Smooth muscle cell (in vitro differentiated cells): ENCODE data around the gene MCC. TPM values are rescaled to one million over a fixed set of nuclear protein-coding genes. Genes with fewer than 3 reads are reported as not detected.

ENCODE experiments used
- DNase-seq: peaks from one replicate; lab custom pipeline; 2025; ENCODE audit not compliant: unreplicated experiment; lab: John Stamatoyannopoulos, UW
- H2AFZ ChIP-seq: fragments of 200-600 bp; sonication (generic); 2 replicates; pipeline ENCODE4 v1.6.0; 2016; ENCODE audit warnings: antibody characterized with exemption, low read depth, mild to moderate bottlenecking
- H3F3A ChIP-seq: fragments of 200-600 bp; sonication (generic); 2 replicates; pipeline ENCODE4 v1.6.0; 2017; ENCODE audit warnings: antibody characterized with exemption, low read depth
- H3K27ac ChIP-seq: fragments of 200-600 bp; sonication (generic); 2 replicates; pipeline ENCODE4 v1.5.1; 2016; ENCODE audit warnings: low read depth, mild to moderate bottlenecking
- H3K27me3 ChIP-seq: fragments of 200-600 bp; sonication (generic); 2 replicates; pipeline ENCODE4 v1.6.1; 2016; ENCODE audit warnings: low read depth, mild to moderate bottlenecking
- H3K36me3 ChIP-seq: fragments of 200-600 bp; sonication (generic); 2 replicates; pipeline ENCODE4 v1.5.1; 2016; ENCODE audit warnings: low read depth
- H3K4me1 ChIP-seq: fragments of 200-600 bp; sonication (generic); 2 replicates; pipeline ENCODE4 v1.5.1; 2016; ENCODE audit warnings: low read depth
- H3K4me2 ChIP-seq: fragments of 200-600 bp; sonication (generic); 2 replicates; pipeline ENCODE4 v1.6.0; 2016; ENCODE audit warnings: mild to moderate bottlenecking
- H3K4me3 ChIP-seq: fragments of 200-600 bp; sonication (generic); 2 replicates; pipeline ENCODE4 v1.5.1; 2016; ENCODE audit warnings: mild to moderate bottlenecking
- H3K79me2 ChIP-seq: fragments of 200-600 bp; sonication (generic); 2 replicates; pipeline ENCODE4 v1.6.0; 2016; ENCODE audit warnings: low read depth, mild to moderate bottlenecking
- H3K9ac ChIP-seq: fragments of 200-600 bp; sonication (generic); 2 replicates; pipeline ENCODE4 v1.6.0; 2016; ENCODE audit warnings: low read depth
- H3K9me3 ChIP-seq: fragments of 200-600 bp; sonication (generic); replicated peaks from 2 replicates; pipeline ENCODE4 v1.5.1; 2016; ENCODE audit warnings: low read depth
- H4K20me1 ChIP-seq: fragments of 200-600 bp; sonication (generic); 2 replicates; pipeline ENCODE4 v1.6.0; 2016; ENCODE audit warnings: low read depth
- WGBS: methylation state at CpG from one replicate; pipeline ENCODE4 v1.1.7; 2016; ENCODE audit warnings: low lambda C conversion rate; 5-methylcytosine and 5-hydroxymethylcytosine counted together
- polyA plus RNA-seq: library from polyadenylated mRNA; unstranded; fragments of >200 nt; fragmentation: Nextera tagmentation; extraction: Ambion mirVana; gene quantifications from 2 replicates; pipeline ENCODE4 v1.2.1, GENCODE V29; 2016
- total RNA-seq: library from RNA; depleted of rRNA; stranded (reverse); fragments of >200 nt; gene quantifications from 2 replicates; pipeline ENCODE4 v1.2.3, GENCODE V29; 2014
- TF ChIP-seq, protein P1 (sequence below): fragments of 200-600 bp; sonication (generic); IDR thresholded peaks from 2 replicates; pipeline ENCODE4 v1.5.1; 2017; ENCODE audit warnings: borderline replicate concordance, mild to moderate bottlenecking, antibody characterized with exemption; ENCODE audit not compliant: insufficient read depth, poor library complexity, severe bottlenecking

MCC gene
- total and polyA plus RNA-seq, 2 experiments from 2014 or later = 5.8 to 19.2 TPM

DNA sequence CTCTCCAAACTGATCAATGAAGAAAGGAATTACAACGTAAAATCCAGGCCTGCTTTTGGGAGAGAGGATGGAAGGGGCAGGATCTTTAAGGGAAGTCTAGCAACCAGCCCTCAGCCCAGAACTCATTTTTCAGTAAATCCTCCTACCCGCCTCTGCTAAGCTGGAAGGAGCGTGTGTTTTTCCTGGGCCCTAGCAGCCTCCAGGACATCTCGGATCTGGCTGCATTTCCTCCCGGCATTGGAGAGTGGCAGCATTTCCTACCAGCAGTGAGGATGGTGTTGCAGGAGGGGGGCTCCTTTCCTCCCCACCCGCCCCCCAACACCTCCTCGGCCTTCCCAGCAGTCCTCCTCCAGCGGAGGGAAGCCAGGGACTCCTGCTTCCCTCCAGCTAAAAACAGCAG lies 457.1 kb downstream of the MCC start:
- Histone ChIP-seq H3F3A (peaks cover 21% of the 10 kb centered on the region), H3K9me3 (no peaks in the 10 kb centered on the region), H4K20me1 (no peaks in the 10 kb centered on the region), H3K4me1 (peaks cover 37% of the 10 kb centered on the region), H3K27me3 (no peaks in the 10 kb centered on the region), H3K36me3 (no peaks in the 10 kb centered on the region), H3K79me2 (no peaks in the 10 kb centered on the region), H3K4me2 (peak overlapping the region; percentile 56), H3K4me3 (no peak overlapping the region), H2AFZ (no peak overlapping the region), H3K27ac (peak overlapping the region; percentile 94), H3K9ac (peak overlapping the region; percentile 27)
- WGBS = 17% methylated on average over 8 of the region's 8 CpGs
- TF ChIP-seq, protein P1, sequence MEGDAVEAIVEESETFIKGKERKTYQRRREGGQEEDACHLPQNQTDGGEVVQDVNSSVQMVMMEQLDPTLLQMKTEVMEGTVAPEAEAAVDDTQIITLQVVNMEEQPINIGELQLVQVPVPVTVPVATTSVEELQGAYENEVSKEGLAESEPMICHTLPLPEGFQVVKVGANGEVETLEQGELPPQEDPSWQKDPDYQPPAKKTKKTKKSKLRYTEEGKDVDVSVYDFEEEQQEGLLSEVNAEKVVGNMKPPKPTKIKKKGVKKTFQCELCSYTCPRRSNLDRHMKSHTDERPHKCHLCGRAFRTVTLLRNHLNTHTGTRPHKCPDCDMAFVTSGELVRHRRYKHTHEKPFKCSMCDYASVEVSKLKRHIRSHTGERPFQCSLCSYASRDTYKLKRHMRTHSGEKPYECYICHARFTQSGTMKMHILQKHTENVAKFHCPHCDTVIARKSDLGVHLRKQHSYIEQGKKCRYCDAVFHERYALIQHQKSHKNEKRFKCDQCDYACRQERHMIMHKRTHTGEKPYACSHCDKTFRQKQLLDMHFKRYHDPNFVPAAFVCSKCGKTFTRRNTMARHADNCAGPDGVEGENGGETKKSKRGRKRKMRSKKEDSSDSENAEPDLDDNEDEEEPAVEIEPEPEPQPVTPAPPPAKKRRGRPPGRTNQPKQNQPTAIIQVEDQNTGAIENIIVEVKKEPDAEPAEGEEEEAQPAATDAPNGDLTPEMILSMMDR = no peak
- no peak for DNase-seq

DNA sequence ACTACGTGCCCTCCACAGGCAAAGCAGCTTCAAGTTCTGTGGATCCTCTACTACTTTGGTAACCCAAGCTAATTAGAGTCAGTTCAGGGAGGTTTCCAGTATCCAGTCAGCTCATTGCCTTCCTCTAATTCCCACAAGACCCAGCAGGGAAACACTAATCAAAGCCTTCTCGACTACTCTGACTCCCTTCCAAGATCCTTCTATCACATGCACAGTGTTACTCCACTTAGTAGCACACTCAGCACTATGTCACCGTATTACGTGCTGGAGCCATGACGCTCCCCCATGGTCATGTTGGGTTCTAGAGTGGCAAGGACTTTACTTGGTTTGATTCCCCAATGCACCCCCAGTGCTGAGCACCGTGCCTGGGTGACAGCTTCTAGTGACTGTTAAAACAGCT lies 458.6 kb downstream of the MCC start:
- TF ChIP-seq, protein P1 = no peak
- no peak overlapping the region for H2AFZ ChIP-seq
- WGBS = 86% methylated on average over 6 of the region's 6 CpGs
- H3K9me3 ChIP-seq = no peaks in the 10 kb centered on the region
- H3K9ac ChIP-seq = no peak overlapping the region
- no peaks in the 10 kb centered on the region for H4K20me1 ChIP-seq
- peak overlapping the region; percentile 94 for H3K27ac ChIP-seq
- no peaks in the 10 kb centered on the region for H3K36me3 ChIP-seq
- no peak for DNase-seq
- no peak overlapping the region for H3K4me3 ChIP-seq
- H3K4me2 ChIP-seq = peak overlapping the region; percentile 42
- H3K79me2 ChIP-seq = no peaks in the 10 kb centered on the region
- H3K4me1 ChIP-seq = peaks cover 32% of the 10 kb centered on the region
- no peaks in the 10 kb centered on the region for H3K27me3 ChIP-seq
- peaks cover 21% of the 10 kb centered on the region for H3F3A ChIP-seq

DNA sequence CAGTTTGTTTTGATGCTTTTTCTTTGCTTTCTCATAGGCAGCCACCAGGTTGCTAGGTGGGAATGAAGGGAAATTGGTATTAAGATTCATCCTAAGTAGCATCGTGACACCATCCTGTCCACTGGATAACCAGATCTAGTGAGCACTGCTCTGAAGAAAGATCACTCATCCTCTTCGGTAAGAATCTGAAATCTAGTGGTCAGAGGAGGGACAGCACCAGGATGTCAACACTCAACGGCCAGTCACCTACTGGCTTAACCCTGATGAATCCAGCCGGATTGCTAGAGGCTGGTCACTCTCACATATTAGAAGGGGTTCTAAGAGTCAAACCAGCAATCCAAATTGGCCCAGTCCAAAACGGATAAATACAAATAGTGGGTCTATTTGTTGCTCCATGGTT lies 460.8 kb downstream of the MCC start:
- WGBS = 94% methylated on average over 5 of the region's 5 CpGs
- H3K4me1 ChIP-seq = peaks cover 16% of the 10 kb centered on the region
- H4K20me1 ChIP-seq = no peaks in the 10 kb centered on the region
- H3K9me3 ChIP-seq = no peaks in the 10 kb centered on the region
- H3K9ac ChIP-seq = no peak overlapping the region
- no peak overlapping the region for H3K4me3 ChIP-seq
- H3K79me2 ChIP-seq = no peaks in the 10 kb centered on the region
- H3K27ac ChIP-seq = no peak overlapping the region
- H2AFZ ChIP-seq = no peak overlapping the region
- TF ChIP-seq, protein P1 = no peak
- H3F3A ChIP-seq = peaks cover 11% of the 10 kb centered on the region
- no peaks in the 10 kb centered on the region for H3K27me3 ChIP-seq
- peaks cover 11% of the 10 kb centered on the region for H3K36me3 ChIP-seq
- H3K4me2 ChIP-seq = no peak overlapping the region
- DNase-seq = no peak

DNA sequence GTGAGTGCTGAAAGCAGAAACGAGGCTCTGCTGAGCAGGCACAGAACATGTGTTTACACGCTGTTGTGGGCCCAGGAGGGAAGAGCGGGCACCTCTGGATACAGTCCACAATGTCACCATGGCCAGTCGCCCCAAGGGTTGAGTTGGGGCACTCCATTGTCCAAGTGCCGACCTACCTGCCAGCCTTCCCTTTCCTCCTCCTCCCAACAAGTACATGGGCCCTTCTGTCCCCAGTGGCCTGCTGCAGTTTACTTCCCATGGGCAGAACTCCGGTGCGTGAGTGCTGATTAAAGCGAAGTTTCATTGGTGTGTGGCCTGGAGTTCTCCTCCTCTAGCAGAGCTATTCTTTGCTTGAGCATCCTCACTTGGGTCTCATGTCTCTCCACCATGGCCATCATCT lies 461.2 kb downstream of the MCC start:
- Histone ChIP-seq H3K79me2 (no peaks in the 10 kb centered on the region), H3K27ac (no peak overlapping the region), H2AFZ (no peak overlapping the region), H3K9me3 (no peaks in the 10 kb centered on the region), H3K36me3 (peaks cover 11% of the 10 kb centered on the region), H3K9ac (no peak overlapping the region), H3F3A (peaks cover 11% of the 10 kb centered on the region), H3K27me3 (no peaks in the 10 kb centered on the region), H3K4me1 (peaks cover 15% of the 10 kb centered on the region), H3K4me3 (no peak overlapping the region), H3K4me2 (no peak overlapping the region), H4K20me1 (no peaks in the 10 kb centered on the region)
- 90% methylated on average over 8 of the region's 8 CpGs for whole genome bisulfite sequencing
- TF ChIP-seq, protein P1 = no peak
- DNase-seq = no peak
